ENCODE results near the gene CTXND1.

DNA sequence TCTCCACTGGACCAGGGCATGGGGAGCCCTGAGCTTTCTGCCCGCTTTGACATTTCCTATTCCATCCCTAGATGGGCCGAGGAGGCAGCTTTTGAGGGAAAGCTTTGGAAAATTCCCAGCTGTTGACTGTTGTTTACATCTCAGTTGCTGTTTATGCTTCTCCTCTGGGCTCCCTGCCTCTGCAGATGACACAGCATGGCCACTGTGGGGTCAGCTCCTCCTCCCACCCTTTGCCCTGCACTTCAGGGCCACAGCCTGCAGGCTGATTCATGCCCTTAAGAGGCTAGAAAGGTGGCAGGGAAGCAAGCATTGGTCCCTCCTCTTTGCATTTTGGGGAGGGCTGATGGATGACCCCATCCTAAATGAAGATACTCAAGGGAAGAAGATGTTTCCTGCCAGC is 8.5 kb upstream of the CTXND1 start:
- TF ChIP-seq, protein P1, sequence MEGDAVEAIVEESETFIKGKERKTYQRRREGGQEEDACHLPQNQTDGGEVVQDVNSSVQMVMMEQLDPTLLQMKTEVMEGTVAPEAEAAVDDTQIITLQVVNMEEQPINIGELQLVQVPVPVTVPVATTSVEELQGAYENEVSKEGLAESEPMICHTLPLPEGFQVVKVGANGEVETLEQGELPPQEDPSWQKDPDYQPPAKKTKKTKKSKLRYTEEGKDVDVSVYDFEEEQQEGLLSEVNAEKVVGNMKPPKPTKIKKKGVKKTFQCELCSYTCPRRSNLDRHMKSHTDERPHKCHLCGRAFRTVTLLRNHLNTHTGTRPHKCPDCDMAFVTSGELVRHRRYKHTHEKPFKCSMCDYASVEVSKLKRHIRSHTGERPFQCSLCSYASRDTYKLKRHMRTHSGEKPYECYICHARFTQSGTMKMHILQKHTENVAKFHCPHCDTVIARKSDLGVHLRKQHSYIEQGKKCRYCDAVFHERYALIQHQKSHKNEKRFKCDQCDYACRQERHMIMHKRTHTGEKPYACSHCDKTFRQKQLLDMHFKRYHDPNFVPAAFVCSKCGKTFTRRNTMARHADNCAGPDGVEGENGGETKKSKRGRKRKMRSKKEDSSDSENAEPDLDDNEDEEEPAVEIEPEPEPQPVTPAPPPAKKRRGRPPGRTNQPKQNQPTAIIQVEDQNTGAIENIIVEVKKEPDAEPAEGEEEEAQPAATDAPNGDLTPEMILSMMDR (conservative IDR thresholded peaks at IDR 0.05; ENCODE audit: low read length), result no peak
- no peak for TF ChIP-seq EZH2phosphoT487 (IDR thresholded peaks at IDR 0.05; ENCODE audit: borderline replicate concordance)

Data from Loucy (cell line).